Common myeloid progenitor, CD34-positive (primary cell): ENCODE results near the gene STK10.

Experiments used
- CTCF ChIA-PET: fragments of 350-600 bp; sonication (Branson Sonifier 250); formaldehyde crosslinking; loops from one replicate; lab custom pipeline; 2021; ENCODE audit warnings: antibody characterized with exemption; lab: Charles Lee
- POLR2A ChIA-PET: fragments of 350-600 bp; sonication (Branson Sonifier 250); formaldehyde crosslinking; loops from one replicate; lab custom pipeline; 2021; ENCODE audit warnings: antibody characterized with exemption; lab: Charles Lee
- DNase-seq, 3 donors: peaks; one replicate each; pipeline versions ENCODE4 v3.0.0 to v3.0.0-alpha.2; 2013
- H3K27ac ChIP-seq, 2 experiments: 1 replicate in 1 of 2; 2 replicates in 1 of 2; pipeline ENCODE4 v1.7.0; 2013; ENCODE audit warnings: inconsistent platforms in 2 of 2, low read length in 2 of 2, mild to moderate bottlenecking in 2 of 2, low read depth in 1 of 2, moderate library complexity in 1 of 2; ENCODE audit not compliant: severe bottlenecking in 2 of 2, insufficient read depth in 1 of 2, poor library complexity in 1 of 2
- H3K27me3 ChIP-seq, 5 experiments: replicated peaks in 2 of 5; 1 replicate in 3 of 5; 2 replicates in 2 of 5; pipeline versions ENCODE4 v1.6.1 to v1.7.0; 2013; ENCODE audit warnings: low read length in 4 of 5, mild to moderate bottlenecking in 2 of 5, moderate library complexity in 2 of 5, inconsistent platforms in 1 of 5; ENCODE audit not compliant: insufficient read depth in 5 of 5, control insufficient read depth in 4 of 5
- H3K36me3 ChIP-seq, 4 experiments: 1 replicate in 2 of 4; 2 replicates in 2 of 4; pipeline versions ENCODE4 v1.6.1 to v1.7.0; 2013; ENCODE audit warnings: low read length in 3 of 4, control low read depth in 1 of 4, mild to moderate bottlenecking in 1 of 4; ENCODE audit not compliant: control insufficient read depth in 4 of 4, insufficient read depth in 4 of 4
- H3K4me1 ChIP-seq, 4 experiments: 1 replicate in 3 of 4; 2 replicates in 1 of 4; pipeline versions ENCODE4 v1.6.1 to v1.7.1; 2013; ENCODE audit warnings: low read length in 3 of 4, mild to moderate bottlenecking in 3 of 4, control low read depth in 1 of 4, inconsistent platforms in 1 of 4, moderate library complexity in 1 of 4; ENCODE audit not compliant: control insufficient read depth in 4 of 4, insufficient read depth in 4 of 4; ENCODE audit errors: control extremely low read depth in 1 of 4
- H3K4me3 ChIP-seq, 7 experiments: 1 replicate in 4 of 7; 2 replicates in 3 of 7; pipeline versions ENCODE4 v1.5.1 to v1.7.0; 2013; ENCODE audit warnings: mild to moderate bottlenecking in 7 of 7, low read length in 6 of 7, moderate library complexity in 6 of 7, inconsistent platforms in 2 of 7, low read depth in 2 of 7, control low read depth in 1 of 7; ENCODE audit not compliant: insufficient read depth in 4 of 7, control insufficient read depth in 1 of 7; ENCODE audit errors: extremely low read depth in 1 of 7
- H3K9me3 ChIP-seq, 5 experiments: 1 replicate in 4 of 5; 2 replicates in 1 of 5; pipeline versions ENCODE4 v1.6.1 to v1.7.1; 2013; ENCODE audit warnings: low read length in 4 of 5, mild to moderate bottlenecking in 2 of 5, inconsistent platforms in 1 of 5, low read depth in 1 of 5, moderate library complexity in 1 of 5; ENCODE audit not compliant: control insufficient read depth in 4 of 5, insufficient read depth in 2 of 5; ENCODE audit errors: control extremely low read depth in 1 of 5
- whole genome bisulfite sequencing: methylation state at CpG from one replicate; pipeline ENCODE4 v1.1.5; 2013; ENCODE audit not compliant: insufficient coverage; 5-methylcytosine and 5-hydroxymethylcytosine counted together

STK10 gene

GRCh38 chr5:172148381-172148780, 39.6 kb downstream of the STK10 start:
- ChIA-PET POLR2A (no interaction called here), CTCF (no interaction called here)
- WGBS, result 97% methylated on average over 7 of the region's 9 CpGs
- no peaks in the 10 kb centered on the region for H3K9me3 ChIP-seq
- peak overlapping the region in 1 of 2 experiments; percentile 55 for H3K27ac ChIP-seq
- peaks cover 0 to 63% (median 32%) of the 10 kb centered on the region in 4 experiments for H3K4me1 ChIP-seq
- H3K4me3 ChIP-seq, result no peak overlapping the region
- H3K36me3 ChIP-seq, result peaks cover 0 to 67% (median 23%) of the 10 kb centered on the region in 4 experiments
- no peaks in the 10 kb centered on the region for H3K27me3 ChIP-seq
- DNase-seq, result no peak

DNA sequence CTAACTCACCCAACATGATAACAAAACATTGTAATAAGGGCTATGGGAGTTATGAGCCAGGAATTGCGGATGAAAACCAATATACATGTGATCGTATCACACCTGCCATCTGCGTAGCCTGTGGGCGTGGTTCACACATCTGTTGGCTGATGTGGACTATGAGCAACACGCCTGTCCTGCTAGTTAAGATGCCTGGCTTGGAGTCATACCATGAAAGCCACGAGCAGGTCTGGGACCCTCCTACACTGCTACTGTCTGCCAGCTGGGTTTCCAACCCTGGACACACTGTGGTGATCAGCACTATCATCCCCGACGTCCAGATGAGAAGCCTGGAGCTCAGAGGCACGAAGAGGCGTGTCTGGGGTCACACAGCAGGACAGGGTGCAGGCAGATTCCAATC, 40.2 kb downstream of the STK10 start:
- Histone ChIP-seq H3K27me3 (no peaks in the 10 kb centered on the region), H3K4me3 (no peak overlapping the region), H3K4me1 (peaks cover 0 to 63% (median 34%) of the 10 kb centered on the region in 4 experiments), H3K27ac (no peak overlapping the region), H3K36me3 (peaks cover 0 to 69% (median 23%) of the 10 kb centered on the region in 4 experiments), H3K9me3 (no peaks in the 10 kb centered on the region)
- DNase-seq, result no peak
- CTCF ChIA-PET, result no interaction called here
- POLR2A ChIA-PET, result no interaction called here
- WGBS, result 95% methylated on average over 10 of the region's 10 CpGs

DNA sequence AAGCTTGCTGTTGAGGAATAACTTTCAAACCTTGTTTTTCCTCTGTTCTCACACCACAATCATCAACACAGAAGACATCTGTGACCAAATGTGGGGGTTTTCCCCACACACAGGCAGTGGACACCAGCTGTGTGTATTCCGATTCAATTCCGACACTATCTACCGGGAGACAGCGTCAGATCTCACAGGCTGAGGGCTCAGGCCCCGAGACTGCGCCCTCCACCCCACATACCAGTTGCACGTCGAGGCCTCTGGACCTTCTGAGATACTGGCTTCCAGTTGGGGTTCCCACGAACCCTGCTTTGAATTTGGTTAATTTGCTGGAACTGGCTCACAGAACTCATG, 41.3 kb downstream of the STK10 start:
- Histone ChIP-seq H3K4me3 (no peak overlapping the region), H3K4me1 (peaks cover 0 to 59% (median 36%) of the 10 kb centered on the region in 4 experiments), H3K27ac (no peak overlapping the region), H3K36me3 (peaks cover 0 to 71% (median 21%) of the 10 kb centered on the region in 4 experiments), H3K27me3 (no peaks in the 10 kb centered on the region), H3K9me3 (no peaks in the 10 kb centered on the region)
- CTCF ChIA-PET, result interaction anchor here (1.3 kb wide), 1 partner anchor 31 kb away, joined by 3 read pairs; no protein-coding TSS in a partner anchor
- WGBS, result 94% methylated on average over 8 of the region's 9 CpGs
- POLR2A ChIA-PET, result no interaction called here
- no peak for DNase-seq

DNA sequence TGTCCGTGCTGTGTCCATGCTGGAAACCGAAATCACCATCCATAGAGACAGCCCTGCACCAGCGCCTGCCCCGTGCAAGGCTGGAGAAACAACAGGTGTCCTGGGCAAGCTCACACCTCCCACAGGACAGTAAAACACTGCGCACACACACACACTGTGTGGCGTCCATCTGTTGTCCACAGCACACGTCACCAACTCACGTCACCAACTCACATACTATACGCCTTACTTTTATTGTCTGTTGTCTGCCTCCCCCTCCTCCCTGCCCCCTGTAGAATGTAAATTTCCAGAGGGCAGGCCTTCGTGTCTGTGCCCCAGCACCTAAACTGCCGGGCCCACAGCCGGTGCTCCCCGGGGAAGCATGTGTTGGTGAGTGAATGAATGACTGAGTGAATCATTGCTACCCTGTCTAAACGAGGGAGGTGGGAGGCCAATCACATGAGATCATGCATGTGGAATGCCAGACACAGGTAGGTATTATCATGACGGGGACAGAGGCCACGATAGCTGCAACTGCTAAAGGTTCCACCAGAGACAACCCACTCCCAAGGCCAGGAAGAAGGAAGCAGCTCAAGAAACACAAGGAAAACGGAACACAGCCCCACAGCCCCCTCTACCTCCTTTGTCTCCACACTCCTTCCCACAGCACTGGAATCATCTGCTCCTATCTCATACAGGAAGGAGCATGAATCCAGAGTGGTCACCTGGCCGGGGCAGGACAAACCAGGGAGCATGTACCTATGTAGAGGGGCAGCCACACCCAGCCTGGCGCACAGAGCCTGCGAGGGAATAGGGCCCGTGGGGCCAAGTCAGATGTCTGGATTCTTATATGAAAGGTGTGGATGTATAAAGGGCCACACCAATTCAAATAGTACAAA, 41.9 kb downstream of the STK10 start:
- Histone ChIP-seq H3K27me3 (no peaks in the 10 kb centered on the region), H3K27ac (no peak overlapping the region), H3K4me1 (peaks cover 0 to 57% (median 33%) of the 10 kb centered on the region in 4 experiments), H3K9me3 (no peaks in the 10 kb centered on the region), H3K36me3 (peaks cover 0 to 72% (median 22%) of the 10 kb centered on the region in 4 experiments), H3K4me3 (no peak overlapping the region)
- no peak for DNase-seq
- WGBS, result 96% methylated on average over 17 of the region's 21 CpGs
- CTCF ChIA-PET, result interaction anchor here (1.3 to 1.6 kb wide), 2 partner anchors 15 to 31 kb away, joined by 3 read pairs; no protein-coding TSS in a partner anchor
- POLR2A ChIA-PET, result no interaction called here

- ChIA-PET POLR2A (no interaction called here), CTCF (interaction anchor here (1.0 to 1.9 kb wide), 4 partner anchors 13 to 138 kb away, joined by 3 to 6 read pairs (median 3); no protein-coding TSS in a partner anchor)
- peaks cover 0 to 48% (median 24%) of the 10 kb centered on the region in 4 experiments for H3K4me1 ChIP-seq
- H3K9me3 ChIP-seq, result no peaks in the 10 kb centered on the region
- H3K4me3 ChIP-seq, result no peak overlapping the region
- 97% methylated on average over 14 of the region's 15 CpGs for WGBS
- no peak overlapping the region for H3K27ac ChIP-seq
- DNase-seq, result no peak
- H3K36me3 ChIP-seq, result peaks cover 0 to 76% (median 22%) of the 10 kb centered on the region in 4 experiments
- no peaks in the 10 kb centered on the region for H3K27me3 ChIP-seq
Measured at GRCh38 chr5:172144931-172145869, 42.8 kb downstream of the STK10 start.

GRCh38 chr5:172144291-172144815, 43.7 kb downstream of the STK10 start:
- Histone ChIP-seq H3K4me3 (no peak overlapping the region), H3K27me3 (no peaks in the 10 kb centered on the region), H3K4me1 (peaks cover 0 to 41% (median 18%) of the 10 kb centered on the region in 4 experiments), H3K36me3 (peaks cover 0 to 75% (median 22%) of the 10 kb centered on the region in 4 experiments), H3K9me3 (no peaks in the 10 kb centered on the region), H3K27ac (no peak overlapping the region)
- peak in 2 of 3 donors; percentile 28 to 46 for DNase-seq
- ChIA-PET CTCF (interaction anchor here (0.9 to 1.9 kb wide), 5 partner anchors 12 to 138 kb away, joined by 3 to 6 read pairs (median 3); partner anchors contain the start of gene STK10), POLR2A (no interaction called here)
- WGBS, result 98% methylated on average over 6 of the region's 10 CpGs
